Panc1 (cell line): ENCODE measurements around the gene HMHB1. TPM values are rescaled to one million over a fixed set of nuclear protein-coding genes. Genes with fewer than 3 reads are reported as not detected.

ENCODE experiments used
- ATAC-seq: fragments of 200-7000 bp; cut with Tn5 transposase; 2 replicates; pipeline ENCODE4 v1.9.1; 2020; ENCODE audit warnings: mild to moderate bottlenecking, moderate library complexity
- BruUV-seq: library from RNA; stranded (reverse); fragments of 400-500 nt; replicated peaks from 2 replicates; lab custom pipeline; 2021; lab: Mats Ljungman, UMichigan
- CTCF ChIA-PET: fragments of 300-600 bp; sonication (Branson Sonifier 250); formaldehyde crosslinking; loops from one replicate; lab custom pipeline; 2022; ENCODE audit warnings: antibody characterized with exemption; lab: Charles Lee
- POLR2A ChIA-PET: fragments of 300-600 bp; sonication (Branson Sonifier 250); formaldehyde crosslinking; loops from one replicate; lab custom pipeline; 2022; ENCODE audit warnings: antibody characterized with exemption; lab: Charles Lee
- DNase-seq: peaks from one replicate; pipeline ENCODE4 v3.0.0-alpha.2; 2010; ENCODE audit warnings: low read depth, low spot score
- H3K27ac ChIP-seq: 2 replicates; pipeline ENCODE4 v1.5.1; 2011; ENCODE audit warnings: mild to moderate bottlenecking, low read length, inconsistent platforms
- H3K27me3 ChIP-seq: fragments of 200-500 bp; sonication (Bioruptor generic); 2 replicates; pipeline ENCODE4 v1.6.0; 2014; ENCODE audit warnings: low read length, inconsistent platforms; ENCODE audit not compliant: control insufficient read depth, insufficient read depth
- H3K36me3 ChIP-seq: fragments of 200-500 bp; sonication (Bioruptor generic); 2 replicates; pipeline ENCODE4 v1.5.1; 2014; ENCODE audit warnings: inconsistent platforms, mild to moderate bottlenecking, low read length, moderate library complexity; ENCODE audit not compliant: control insufficient read depth, insufficient read depth
- H3K4me1 ChIP-seq: 2 replicates; pipeline ENCODE4 v1.5.1; 2011; ENCODE audit warnings: inconsistent platforms, mild to moderate bottlenecking, low read length, moderate library complexity; ENCODE audit not compliant: control insufficient read depth, insufficient read depth
- H3K4me3 ChIP-seq, 2 experiments: 2 replicates each; pipeline ENCODE4 v1.5.1; 2011 to 2012; ENCODE audit warnings: low read depth in 2 of 2, low read length in 2 of 2, mild to moderate bottlenecking in 2 of 2, inconsistent platforms in 1 of 2, moderate library complexity in 1 of 2
- H3K9me3 ChIP-seq: fragments of 200-500 bp; sonication (Bioruptor generic); 2 replicates; pipeline ENCODE4 v1.5.1; 2014; ENCODE audit warnings: low read depth, mild to moderate bottlenecking, inconsistent platforms, low read length, moderate library complexity; ENCODE audit not compliant: control insufficient read depth, insufficient read depth
- POLR2AphosphoS5 ChIP-seq: IDR thresholded peaks from 2 replicates; pipeline ENCODE4 v1.6.1; 2012; ENCODE audit warnings: mild to moderate bottlenecking, low read depth, low read length, moderate library complexity
- SIN3A ChIP-seq: IDR thresholded peaks from 2 replicates; pipeline ENCODE4 v1.6.1; 2012; ENCODE audit warnings: low read depth, mild to moderate bottlenecking, low read length, moderate library complexity, borderline replicate concordance; ENCODE audit not compliant: insufficient read depth
- TCF7L2 ChIP-seq: IDR thresholded peaks from 2 replicates; pipeline ENCODE4 v1.6.1; 2011; ENCODE audit warnings: mild to moderate bottlenecking, low read depth, low read length, inconsistent platforms
- in situ Hi-C: cut with HindIII; loops from 2 replicates; pipeline ENCODE4 v1.10.0; 2016; ENCODE audit warnings: low sequenced_read_pairs, low pct_unique_long_range_greater_than_20kb
- intact Hi-C: fragments of 100-400 bp; cut with micrococcal nuclease; formaldehyde crosslinking; loops from one replicate; pipeline ENCODE4 v1.10.0; 2022; ENCODE audit not compliant: unreplicated experiment
- total RNA-seq: library from RNA; stranded (reverse); gene quantifications from one replicate; pipeline ENCODE4 v1.2.1, GENCODE V29; 2021; ENCODE audit not compliant: unreplicated experiment
- TF ChIP-seq, protein P1 (sequence below): fragments of 450-650 bp; IDR thresholded peaks from 2 replicates; pipeline ENCODE4 v1.5.1; 2017; ENCODE audit warnings: mild to moderate bottlenecking
- TF ChIP-seq, protein P2 (sequence below), 2 experiments: IDR thresholded peaks; 2 replicates each; pipeline ENCODE4 v1.6.1; 2011 to 2012; ENCODE audit warnings: low read depth in 2 of 2, control low read depth in 1 of 2, low read length in 1 of 2, mild to moderate bottlenecking in 1 of 2, moderate library complexity in 1 of 2; ENCODE audit not compliant: insufficient read depth in 1 of 2

The HMHB1 gene
- total RNA-seq, 1 experiment from 2014 or later: not detected

DNA sequence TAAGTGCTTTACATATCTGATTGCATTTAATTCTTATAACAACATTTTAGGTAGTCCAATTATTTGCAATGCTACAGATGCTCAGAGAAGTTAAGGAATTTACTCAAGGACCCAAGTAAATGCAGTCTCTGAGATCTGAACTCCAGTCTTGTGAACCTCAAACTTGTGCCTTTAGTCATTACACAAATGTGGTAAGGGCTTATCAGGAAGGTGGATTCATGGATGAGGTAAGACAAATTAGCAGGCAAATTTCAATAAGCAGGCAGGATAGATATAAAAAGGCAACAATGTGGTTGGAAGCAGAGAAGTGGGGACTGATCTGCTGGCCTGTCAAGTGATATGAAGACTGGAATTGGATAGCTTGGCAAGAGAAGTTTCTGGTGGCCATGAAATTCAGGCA, 29.5 kb downstream of the HMHB1 start:
- no peaks in the 10 kb centered on the region for H3K36me3 ChIP-seq
- CTCF ChIA-PET: no interaction called here
- H3K4me3 ChIP-seq: no peak overlapping the region
- intact Hi-C loops (no loop called here), in situ Hi-C loops (no loop called here)
- H3K4me1 ChIP-seq: no peaks in the 10 kb centered on the region
- ATAC-seq (no peak), DNase-seq (no peak)
- H3K27me3 ChIP-seq: no peaks in the 10 kb centered on the region
- BruUV-seq: no TSS peak
- TF ChIP-seq, protein P1, sequence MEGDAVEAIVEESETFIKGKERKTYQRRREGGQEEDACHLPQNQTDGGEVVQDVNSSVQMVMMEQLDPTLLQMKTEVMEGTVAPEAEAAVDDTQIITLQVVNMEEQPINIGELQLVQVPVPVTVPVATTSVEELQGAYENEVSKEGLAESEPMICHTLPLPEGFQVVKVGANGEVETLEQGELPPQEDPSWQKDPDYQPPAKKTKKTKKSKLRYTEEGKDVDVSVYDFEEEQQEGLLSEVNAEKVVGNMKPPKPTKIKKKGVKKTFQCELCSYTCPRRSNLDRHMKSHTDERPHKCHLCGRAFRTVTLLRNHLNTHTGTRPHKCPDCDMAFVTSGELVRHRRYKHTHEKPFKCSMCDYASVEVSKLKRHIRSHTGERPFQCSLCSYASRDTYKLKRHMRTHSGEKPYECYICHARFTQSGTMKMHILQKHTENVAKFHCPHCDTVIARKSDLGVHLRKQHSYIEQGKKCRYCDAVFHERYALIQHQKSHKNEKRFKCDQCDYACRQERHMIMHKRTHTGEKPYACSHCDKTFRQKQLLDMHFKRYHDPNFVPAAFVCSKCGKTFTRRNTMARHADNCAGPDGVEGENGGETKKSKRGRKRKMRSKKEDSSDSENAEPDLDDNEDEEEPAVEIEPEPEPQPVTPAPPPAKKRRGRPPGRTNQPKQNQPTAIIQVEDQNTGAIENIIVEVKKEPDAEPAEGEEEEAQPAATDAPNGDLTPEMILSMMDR: no peak
- no peak for TF ChIP-seq TCF7L2
- TF ChIP-seq POLR2AphosphoS5: no peak
- TF ChIP-seq, protein P2, sequence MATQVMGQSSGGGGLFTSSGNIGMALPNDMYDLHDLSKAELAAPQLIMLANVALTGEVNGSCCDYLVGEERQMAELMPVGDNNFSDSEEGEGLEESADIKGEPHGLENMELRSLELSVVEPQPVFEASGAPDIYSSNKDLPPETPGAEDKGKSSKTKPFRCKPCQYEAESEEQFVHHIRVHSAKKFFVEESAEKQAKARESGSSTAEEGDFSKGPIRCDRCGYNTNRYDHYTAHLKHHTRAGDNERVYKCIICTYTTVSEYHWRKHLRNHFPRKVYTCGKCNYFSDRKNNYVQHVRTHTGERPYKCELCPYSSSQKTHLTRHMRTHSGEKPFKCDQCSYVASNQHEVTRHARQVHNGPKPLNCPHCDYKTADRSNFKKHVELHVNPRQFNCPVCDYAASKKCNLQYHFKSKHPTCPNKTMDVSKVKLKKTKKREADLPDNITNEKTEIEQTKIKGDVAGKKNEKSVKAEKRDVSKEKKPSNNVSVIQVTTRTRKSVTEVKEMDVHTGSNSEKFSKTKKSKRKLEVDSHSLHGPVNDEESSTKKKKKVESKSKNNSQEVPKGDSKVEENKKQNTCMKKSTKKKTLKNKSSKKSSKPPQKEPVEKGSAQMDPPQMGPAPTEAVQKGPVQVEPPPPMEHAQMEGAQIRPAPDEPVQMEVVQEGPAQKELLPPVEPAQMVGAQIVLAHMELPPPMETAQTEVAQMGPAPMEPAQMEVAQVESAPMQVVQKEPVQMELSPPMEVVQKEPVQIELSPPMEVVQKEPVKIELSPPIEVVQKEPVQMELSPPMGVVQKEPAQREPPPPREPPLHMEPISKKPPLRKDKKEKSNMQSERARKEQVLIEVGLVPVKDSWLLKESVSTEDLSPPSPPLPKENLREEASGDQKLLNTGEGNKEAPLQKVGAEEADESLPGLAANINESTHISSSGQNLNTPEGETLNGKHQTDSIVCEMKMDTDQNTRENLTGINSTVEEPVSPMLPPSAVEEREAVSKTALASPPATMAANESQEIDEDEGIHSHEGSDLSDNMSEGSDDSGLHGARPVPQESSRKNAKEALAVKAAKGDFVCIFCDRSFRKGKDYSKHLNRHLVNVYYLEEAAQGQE (IDR thresholded peaks at IDR 0.05; ENCODE audit: insufficient read depth in 1 of 2, low read depth in 2 of 2, low read length in 1 of 2): no peak
- TF ChIP-seq SIN3A: no peak
- H3K27ac ChIP-seq: no peak overlapping the region
- POLR2A ChIA-PET: no interaction called here
- no peaks in the 10 kb centered on the region for H3K9me3 ChIP-seq

DNA sequence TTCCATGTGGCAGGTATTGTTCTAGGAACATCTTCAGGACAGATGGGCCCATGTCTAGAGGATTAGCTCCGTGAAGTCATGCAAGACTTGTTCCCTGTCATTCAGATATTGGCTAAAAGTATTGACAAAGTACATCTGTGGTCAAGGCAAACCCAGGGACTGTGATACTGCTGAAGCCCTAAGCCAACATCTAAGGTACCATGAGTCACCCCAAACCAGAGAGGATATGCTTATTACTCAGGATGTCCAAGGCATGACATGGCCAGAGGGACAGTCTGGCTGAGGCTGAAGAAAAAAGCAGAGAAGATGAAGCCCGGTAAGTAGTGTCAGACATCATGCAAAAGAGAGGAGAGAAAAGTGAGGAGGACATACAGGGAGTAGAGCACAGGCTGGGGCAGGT, 31.0 kb downstream of the HMHB1 start:
- ChIA-PET POLR2A (no interaction called here), CTCF (no interaction called here)
- no peak overlapping the region for H3K27ac ChIP-seq
- intact Hi-C loops: no loop called here
- no TSS peak for BruUV-seq
- TF ChIP-seq TCF7L2 (no peak), SIN3A (no peak), POLR2AphosphoS5 (no peak)
- TF ChIP-seq, protein P2 (IDR thresholded peaks at IDR 0.05; ENCODE audit: insufficient read depth in 1 of 2, low read depth in 2 of 2, low read length in 1 of 2): no peak
- TF ChIP-seq, protein P1: no peak
- DNase-seq (no peak), ATAC-seq (no peak)
- no peaks in the 10 kb centered on the region for H3K4me1 ChIP-seq
- H3K9me3 ChIP-seq: no peaks in the 10 kb centered on the region
- in situ Hi-C loops: no loop called here
- H3K27me3 ChIP-seq: no peaks in the 10 kb centered on the region
- no peaks in the 10 kb centered on the region for H3K36me3 ChIP-seq
- no peak overlapping the region for H3K4me3 ChIP-seq
